ENCODE data around the gene MALAT1. TPM values are rescaled to one million over a fixed set of nuclear protein-coding genes. Genes with fewer than 3 reads are reported as not detected.
A peak's percentile ranks its signal among the peaks of the same experiment; 100 is the strongest.

The MALAT1 gene
- total and polyA plus RNA-seq, 10 of the 15 experiments (the other 5 are each of a cell fraction or from before 2014, with no cell fraction given) = 448 to 8,160 (median 2,019) TPM

GRCh38 chr11:65459552-65459951, 39.3 kb upstream of the MALAT1 start:
- POLR2A ChIA-PET = interaction anchor here (0.7 to 3.9 kb wide), 10 partner anchors 10 to 176 kb away, joined by 3 to 23 read pairs (median 4); partner anchors contain the start of gene MALAT1
- Histone ChIP-seq H3K36me3 (ENCODE audit: control insufficient read depth in 2 of 2, insufficient read depth in 2 of 2, low read length in 1 of 2) (no peaks in the 10 kb centered on the region), H3K4me2 (ENCODE audit: control insufficient read depth, insufficient read depth) (peak overlapping the region; percentile 44), H3K79me2 (ENCODE audit: control insufficient read depth, insufficient read depth, low read length) (peaks cover 53% of the 10 kb centered on the region), H3K4me3 (peak overlapping the region; percentile 3; the same call in 1 of the 2 replicates), H3K9me3 (replicated peaks; ENCODE audit: control insufficient read depth, insufficient read depth, low read length) (no peaks in the 10 kb centered on the region), H3K27ac (ENCODE audit: control insufficient read depth, insufficient read depth) (peak overlapping the region; percentile 34), H3K27me3 (replicated peaks in 1 of 2; ENCODE audit: control insufficient read depth in 2 of 2, insufficient read depth in 2 of 2, low read length in 1 of 2) (no peaks in the 10 kb centered on the region), H2AFZ (ENCODE audit: control insufficient read depth, low read depth, low read length) (no peak overlapping the region), H3K9ac (ENCODE audit: control insufficient read depth, insufficient read depth, low read length) (no peak overlapping the region), H4K20me1 (ENCODE audit: control insufficient read depth, insufficient read depth) (no peaks in the 10 kb centered on the region), H3K4me1 (ENCODE audit: control insufficient read depth, insufficient read depth, low read length) (peaks cover 21% of the 10 kb centered on the region)
- no TSS peak for BruUV-seq (replicated peaks)
- intact Hi-C loops (cut with micrococcal nuclease; ENCODE audit: unreplicated experiment) = loop anchor here (5.0 kb wide), 2 partner anchors 37 to 38 kb away; partner anchors contain the start of genes MALAT1 and NEAT1
- CTCF ChIA-PET = interaction anchor here (0.9 to 17.2 kb wide), 4 partner anchors 9 to 49 kb away, joined by 3 to 362 read pairs (median 12); partner anchors contain the start of gene NEAT1
- FAIRE-seq (no peak), DNase-seq (ENCODE audit: low read depth, low spot score) (no peak), ATAC-seq (peak; percentile 50)
- in situ Hi-C loops (cut with MboI) = no loop called here
- WGBS (ENCODE audit: insufficient coverage, insufficient replicate concordance, low lambda C conversion rate, missing lambda C conversion rate) = 4% methylated on average over 7 of the region's 7 CpGs
- SMC1A ChIA-PET (ENCODE audit: uncharacterized antibody, unreplicated experiment) = interaction anchor here (1.4 to 3.3 kb wide), 8 partner anchors 10 to 97 kb away, joined by 3 to 17 read pairs (median 6); partner anchors contain the start of gene MALAT1
- RAD21 ChIA-PET (ENCODE audit: unreplicated experiment) = interaction anchor here (1.0 to 2.2 kb wide), 6 partner anchors 9 to 234 kb away, joined by 3 to 8 read pairs (median 4); no protein-coding TSS in a partner anchor
- TF ChIP-seq CBX3 (IDR thresholded peaks at IDR 0.05; ENCODE audit: borderline replicate concordance, low read depth) (no peak), ZBTB33 (IDR thresholded peaks at IDR 0.05) (no peak), TCF7 (IDR thresholded peaks at IDR 0.05; ENCODE audit: borderline replicate concordance) (peak; percentile 91), BCL11A (IDR thresholded peaks at IDR 0.05; ENCODE audit: low read depth, low read length) (no peak), EED (IDR thresholded peaks at IDR 0.05; ENCODE audit: low read depth) (peak; percentile 83), ZNF592 (IDR thresholded peaks at IDR 0.05) (no peak), NR2F1 (conservative IDR thresholded peaks at IDR 0.05) (peak; percentile 87), RBBP5 (conservative IDR thresholded peaks at IDR 0.05) (no peak), ATF7 (IDR thresholded peaks at IDR 0.05; ENCODE audit: low read depth) (no peak), TBL1XR1 (IDR thresholded peaks at IDR 0.05; ENCODE audit: low read depth, low read length) (0 out of 2 replicates have a peak, but pooled peaks have one; percentile 28), IKZF2 (IDR thresholded peaks at IDR 0.05) (peak; percentile 66 to 68; a peak in 3 of 4 replicates), SUZ12 (IDR thresholded peaks at IDR 0.05; ENCODE audit: unreplicated experiment) (no peak), RUNX3 (IDR thresholded peaks at IDR 0.05; ENCODE audit: low read length) (peak; percentile 94), CBFB (IDR thresholded peaks at IDR 0.05; ENCODE audit: low read depth) (peak; percentile 86), SUPT20H (IDR thresholded peaks at IDR 0.05; ENCODE audit: borderline replicate concordance, control insufficient read depth, low read depth, low read length) (no peak), EP300 (IDR thresholded peaks at IDR 0.05; ENCODE audit: borderline replicate concordance in 1 of 2, control insufficient read depth in 1 of 2, low read depth in 2 of 2, low read length in 2 of 2) (no peak), BACH1 (IDR thresholded peaks at IDR 0.05; ENCODE audit: borderline replicate concordance) (0 out of 2 replicates have a peak, but pooled peaks have one; percentile 24), MTA3 (IDR thresholded peaks at IDR 0.05; ENCODE audit: borderline replicate concordance, low read length) (peak; percentile 51; the same call in 1 of the 2 replicates), BHLHE40 (IDR thresholded peaks at IDR 0.05; ENCODE audit: borderline replicate concordance in 1 of 2, low read depth in 2 of 2, low read length in 1 of 2) (peak in 1 of 2 experiments; percentile 26; a peak in 1 of 4 replicates), IKZF1 (conservative IDR thresholded peaks at IDR 0.05) (peak; percentile 88)

All from GM12878 (cell line).